GM12878 (cell line): ENCODE measurements around the gene LMO7. TPM values are rescaled to one million over a fixed set of nuclear protein-coding genes. Genes with fewer than 3 reads are reported as not detected.

ENCODE experiments used
- ATAC-seq: fragments of 200-7000 bp; cut with Tn5 transposase; 3 replicates; pipeline ENCODE4 v1.9.1; 2020; ENCODE audit warnings: mild to moderate bottlenecking, moderate library complexity
- BruUV-seq: library from RNA; stranded (reverse); fragments of 400-500 nt; replicated peaks from 2 replicates; lab custom pipeline; 2021; lab: Mats Ljungman, UMichigan
- CTCF ChIA-PET: fragments of 300-600 bp; sonication (Branson Sonifier 250); formaldehyde crosslinking; extraction: SDS; loops from one replicate; lab custom pipeline; 2021; ENCODE audit warnings: inconsistent platforms; lab: Yijun Ruan, JAX
- POLR2A ChIA-PET: fragments of 350-600 bp; formaldehyde crosslinking; extraction: SDS; loops from one replicate; lab custom pipeline; 2021; ENCODE audit warnings: inconsistent platforms; lab: Charles Lee
- RAD21 ChIA-PET: fragments of 300-600 bp; sonication (Branson Sonifier 250); formaldehyde crosslinking; loops from one replicate; lab custom pipeline; 2023; ENCODE audit warnings: antibody characterized with exemption; ENCODE audit not compliant: unreplicated experiment; lab: Charles Lee
- SMC1A ChIA-PET: fragments of 300-600 bp; sonication (Branson Sonifier 250); formaldehyde crosslinking; loops from one replicate; lab custom pipeline; 2023; ENCODE audit not compliant: unreplicated experiment, uncharacterized antibody; lab: Charles Lee
- DNase-seq: peaks from one replicate; pipeline ENCODE4 v3.0.0-alpha.2; 2011; ENCODE audit warnings: low read depth, low spot score
- FAIRE-seq: peaks from 3 replicates; lab custom pipeline; 2011; peaks lifted over from hg19 to GRCh38; lab: Jason Lieb, UNC
- H2AFZ ChIP-seq: 2 replicates; pipeline ENCODE4 v1.6.0; 2011; ENCODE audit warnings: low read depth, low read length, control low read depth; ENCODE audit not compliant: control insufficient read depth
- H3K27ac ChIP-seq: 2 replicates; pipeline ENCODE4 v1.5.1; 2011; ENCODE audit warnings: control low read depth; ENCODE audit not compliant: control insufficient read depth, insufficient read depth
- H3K27me3 ChIP-seq, 2 experiments: replicated peaks in 1 of 2; 2 replicates each; pipeline versions ENCODE4 v1.6.0 to v1.6.1; 2011; ENCODE audit warnings: low read length in 1 of 2; ENCODE audit not compliant: control insufficient read depth in 2 of 2, insufficient read depth in 2 of 2
- H3K36me3 ChIP-seq, 2 experiments: 2 replicates each; pipeline ENCODE4 v1.5.1; 2011; ENCODE audit warnings: low read length in 1 of 2; ENCODE audit not compliant: control insufficient read depth in 2 of 2, insufficient read depth in 2 of 2
- H3K4me1 ChIP-seq: 2 replicates; pipeline ENCODE4 v1.6.1; 2011; ENCODE audit warnings: mild to moderate bottlenecking, low read length, moderate library complexity, mixed read lengths; ENCODE audit not compliant: control insufficient read depth, insufficient read depth
- H3K4me2 ChIP-seq: 2 replicates; pipeline ENCODE4 v1.6.0; 2011; ENCODE audit warnings: control low read depth; ENCODE audit not compliant: control insufficient read depth, insufficient read depth
- H3K4me3 ChIP-seq: fragments of 200-600 bp; sonication (generic); 2 replicates; pipeline ENCODE4 v1.5.1; 2016
- H3K79me2 ChIP-seq: 2 replicates; pipeline ENCODE4 v1.6.0; 2011; ENCODE audit warnings: low read length; ENCODE audit not compliant: control insufficient read depth, insufficient read depth
- H3K9ac ChIP-seq: 2 replicates; pipeline ENCODE4 v1.8.0; 2011; ENCODE audit warnings: low read length, control low read depth, mixed read lengths; ENCODE audit not compliant: control insufficient read depth, insufficient read depth
- H3K9me3 ChIP-seq: replicated peaks from 3 replicates; pipeline ENCODE4 v1.5.1; 2011; ENCODE audit warnings: mild to moderate bottlenecking, low read length; ENCODE audit not compliant: control insufficient read depth, insufficient read depth
- H4K20me1 ChIP-seq: 2 replicates; pipeline ENCODE4 v1.6.0; 2011; ENCODE audit not compliant: control insufficient read depth, insufficient read depth
- CBX3 ChIP-seq: fragments of 200-600 bp; sonication (generic); IDR thresholded peaks from 2 replicates; pipeline ENCODE4 v1.6.1; 2016; ENCODE audit warnings: low read depth, borderline replicate concordance
- EZH2 ChIP-seq: IDR thresholded peaks from 2 replicates; pipeline ENCODE4 v1.6.1; 2012; ENCODE audit warnings: low read depth, mild to moderate bottlenecking, control low read depth, inconsistent platforms, low read length, borderline replicate concordance; ENCODE audit not compliant: control insufficient read depth
- LARP7 ChIP-seq: fragments of 450-650 bp; IDR thresholded peaks from 2 replicates; pipeline ENCODE4 v1.6.1; 2017; ENCODE audit warnings: mild to moderate bottlenecking
- MXI1 ChIP-seq: fragments of 150-350 bp; IDR thresholded peaks from 2 replicates; pipeline ENCODE4 v1.6.1; 2011; ENCODE audit warnings: low read depth, mild to moderate bottlenecking, inconsistent platforms, low read length, improper control_type of control experiment
- POLR2AphosphoS5 ChIP-seq: IDR thresholded peaks from 2 replicates; pipeline ENCODE4 v1.6.1; 2011; ENCODE audit warnings: mild to moderate bottlenecking, low read length, inconsistent platforms
- SMC3 ChIP-seq: IDR thresholded peaks from 2 replicates; pipeline ENCODE4 v1.6.1; 2011; ENCODE audit warnings: low read length, improper control_type of control experiment, borderline replicate concordance
- SPI1 ChIP-seq: IDR thresholded peaks from 2 replicates; pipeline ENCODE4 v1.6.1; 2011; ENCODE audit warnings: low read depth, mild to moderate bottlenecking, low read length, moderate library complexity, borderline replicate concordance; ENCODE audit not compliant: insufficient read depth
- WRNIP1 ChIP-seq: IDR thresholded peaks from 2 replicates; pipeline ENCODE4 v1.6.1; 2011; ENCODE audit warnings: low read depth, low read length, improper control_type of control experiment, borderline replicate concordance
- WGBS: methylation state at CpG from one replicate; pipeline ENCODE4 v1.1.6; 2016; ENCODE audit warnings: low lambda C conversion rate; ENCODE audit not compliant: insufficient replicate concordance, insufficient coverage; ENCODE audit errors: missing lambda C conversion rate; 5-methylcytosine and 5-hydroxymethylcytosine counted together
- in situ Hi-C: fragments of 300-500 bp; cut with MboI; formaldehyde crosslinking; loops from 9 replicates; pipeline ENCODE4 v1.14.3; 2018; ENCODE audit warnings: mixed read lengths
- intact Hi-C: fragments of 100-400 bp; cut with micrococcal nuclease; formaldehyde crosslinking; loops from one replicate; pipeline ENCODE4 v1.14.2; 2022; ENCODE audit not compliant: unreplicated experiment
- polyA plus RNA-seq, 11 experiments: library from polyadenylated mRNA; depleted of rRNA in 4 of 11; unstranded in 6 of 11; stranded (reverse) in 5 of 11; fragments of >200 nt; fragmentation: Nextera tagmentation in 4 of 11; fragmentation: Illumina TruSeq in 1 of 11; extraction: Ambion mirVana in 4 of 11; extraction: Trizol in 1 of 11; gene quantifications; 1 replicate in 1 of 11; 2 replicates in 10 of 11; pipeline versions ENCODE4 v1.2.1 to v1.2.3, GENCODE V29; 2011 to 2016; ENCODE audit warnings: inconsistent platforms in 2 of 11, missing spikeins in 2 of 11, low read depth in 1 of 11
- total RNA-seq, 4 experiments: library from RNA; depleted of rRNA in 3 of 4; stranded (reverse); fragments of >200 nt in 3 of 4; fragmentation: Illumina TruSeq in 1 of 4; extraction: Trizol in 1 of 4; gene quantifications; 2 replicates each; pipeline versions ENCODE4 v1.2.1 to v1.2.3, GENCODE V29; 2013 to 2021

Gene LMO7
- total and polyA plus RNA-seq, 10 of the 15 experiments (the other 5 are each of a cell fraction or from before 2014, with no cell fraction given): 8.5 to 67.8 (median 36.8) TPM

GRCh38 chr13:75774176-75774575 lies 138.0 kb downstream of the LMO7 start:
- WGBS: 52% methylated on average over 1 of the region's 1 CpG
- Histone ChIP-seq H3K27me3 (no peaks in the 10 kb centered on the region), H2AFZ (no peak overlapping the region), H3K9ac (no peak overlapping the region), H4K20me1 (no peaks in the 10 kb centered on the region), H3K9me3 (peaks cover 3% of the 10 kb centered on the region), H3K4me3 (no peak overlapping the region), H3K27ac (no peak overlapping the region), H3K4me2 (no peak overlapping the region), H3K79me2 (no peaks in the 10 kb centered on the region), H3K4me1 (no peaks in the 10 kb centered on the region), H3K36me3 (no peaks in the 10 kb centered on the region)
- FAIRE-seq (no peak), DNase-seq (no peak), ATAC-seq (no peak)
- BruUV-seq: no TSS peak
- intact Hi-C loops: no loop called here
- CTCF ChIA-PET: interaction anchor here (1.3 to 1.6 kb wide), 3 partner anchors 9 to 96 kb away, joined by 3 to 5 read pairs (median 4); no protein-coding TSS in a partner anchor
- TF ChIP-seq SPI1 (no peak), EZH2 (no peak), WRNIP1 (no peak)
- SMC1A ChIA-PET: interaction anchor here (1.1 to 1.5 kb wide), 4 partner anchors 9 to 70 kb away, joined by 3 to 5 read pairs (median 4); no protein-coding TSS in a partner anchor
- POLR2A ChIA-PET: no interaction called here
- RAD21 ChIA-PET: interaction anchor here (1.2 kb wide), 1 partner anchor 78 kb away, joined by 5 read pairs; no protein-coding TSS in a partner anchor
- in situ Hi-C loops: no loop called here

- Histone ChIP-seq H3K9ac (no peak overlapping the region), H3K4me3 (no peak overlapping the region), H3K4me2 (no peak overlapping the region), H3K27ac (no peak overlapping the region), H3K27me3 (no peaks in the 10 kb centered on the region), H4K20me1 (no peaks in the 10 kb centered on the region), H3K36me3 (no peaks in the 10 kb centered on the region), H3K9me3 (peaks cover 5% of the 10 kb centered on the region; the same call in 2 of the 3 replicates), H3K4me1 (no peaks in the 10 kb centered on the region), H3K79me2 (no peaks in the 10 kb centered on the region), H2AFZ (no peak overlapping the region)
- WGBS: 35% methylated on average over 3 of the region's 3 CpGs
- BruUV-seq: no TSS peak
- intact Hi-C loops (no loop called here), in situ Hi-C loops (no loop called here)
- no peak for DNase-seq
- CTCF ChIA-PET: no interaction called here
- FAIRE-seq: no peak
- SMC1A ChIA-PET: interaction anchor here (0.5 to 1.1 kb wide), 2 partner anchors 15 to 1234 kb away, joined by 3 to 5 read pairs; no protein-coding TSS in a partner anchor
- RAD21 ChIA-PET: interaction anchor here (1.0 to 1.3 kb wide), 2 partner anchors 15 to 81 kb away, joined by 3 read pairs; no protein-coding TSS in a partner anchor
- TF ChIP-seq POLR2AphosphoS5: no peak
- no peak for TF ChIP-seq SMC3
- TF ChIP-seq MXI1: no peak
- TF ChIP-seq LARP7: no peak
- TF ChIP-seq CBX3: no peak
- POLR2A ChIA-PET: no interaction called here
- no peak for ATAC-seq
Measured at GRCh38 chr13:75776550-75776949, 140.4 kb downstream of the LMO7 start.
